ENCODE results near the gene GTPBP2.

GTPBP2 gene

GRCh38 chr6:43629505-43630300, 639 bp upstream of the GTPBP2 start:
- DNase-seq (ENCODE audit: low read depth) = peak; percentile 94
- in situ Hi-C loops (cut with HindIII; ENCODE audit: low sequenced_read_pairs) = no loop called here
- H3K4me3 ChIP-seq (ENCODE audit: low read depth, low read length) = peak overlapping the region; percentile 98
- TF ChIP-seq, protein P1, sequence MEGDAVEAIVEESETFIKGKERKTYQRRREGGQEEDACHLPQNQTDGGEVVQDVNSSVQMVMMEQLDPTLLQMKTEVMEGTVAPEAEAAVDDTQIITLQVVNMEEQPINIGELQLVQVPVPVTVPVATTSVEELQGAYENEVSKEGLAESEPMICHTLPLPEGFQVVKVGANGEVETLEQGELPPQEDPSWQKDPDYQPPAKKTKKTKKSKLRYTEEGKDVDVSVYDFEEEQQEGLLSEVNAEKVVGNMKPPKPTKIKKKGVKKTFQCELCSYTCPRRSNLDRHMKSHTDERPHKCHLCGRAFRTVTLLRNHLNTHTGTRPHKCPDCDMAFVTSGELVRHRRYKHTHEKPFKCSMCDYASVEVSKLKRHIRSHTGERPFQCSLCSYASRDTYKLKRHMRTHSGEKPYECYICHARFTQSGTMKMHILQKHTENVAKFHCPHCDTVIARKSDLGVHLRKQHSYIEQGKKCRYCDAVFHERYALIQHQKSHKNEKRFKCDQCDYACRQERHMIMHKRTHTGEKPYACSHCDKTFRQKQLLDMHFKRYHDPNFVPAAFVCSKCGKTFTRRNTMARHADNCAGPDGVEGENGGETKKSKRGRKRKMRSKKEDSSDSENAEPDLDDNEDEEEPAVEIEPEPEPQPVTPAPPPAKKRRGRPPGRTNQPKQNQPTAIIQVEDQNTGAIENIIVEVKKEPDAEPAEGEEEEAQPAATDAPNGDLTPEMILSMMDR (IDR thresholded peaks at IDR 0.05; ENCODE audit: low read depth, low read length, missing control alignments) = no peak

GRCh38 chr6:43628393-43629103, 516 bp downstream of the GTPBP2 start:
- TF ChIP-seq, protein P1 (IDR thresholded peaks at IDR 0.05; ENCODE audit: low read depth, low read length, missing control alignments) = no peak
- H3K4me3 ChIP-seq (ENCODE audit: low read depth, low read length) = peak overlapping the region; percentile 98
- no peak for DNase-seq (ENCODE audit: low read depth)
- in situ Hi-C loops (cut with HindIII; ENCODE audit: low sequenced_read_pairs) = no loop called here

DNA sequence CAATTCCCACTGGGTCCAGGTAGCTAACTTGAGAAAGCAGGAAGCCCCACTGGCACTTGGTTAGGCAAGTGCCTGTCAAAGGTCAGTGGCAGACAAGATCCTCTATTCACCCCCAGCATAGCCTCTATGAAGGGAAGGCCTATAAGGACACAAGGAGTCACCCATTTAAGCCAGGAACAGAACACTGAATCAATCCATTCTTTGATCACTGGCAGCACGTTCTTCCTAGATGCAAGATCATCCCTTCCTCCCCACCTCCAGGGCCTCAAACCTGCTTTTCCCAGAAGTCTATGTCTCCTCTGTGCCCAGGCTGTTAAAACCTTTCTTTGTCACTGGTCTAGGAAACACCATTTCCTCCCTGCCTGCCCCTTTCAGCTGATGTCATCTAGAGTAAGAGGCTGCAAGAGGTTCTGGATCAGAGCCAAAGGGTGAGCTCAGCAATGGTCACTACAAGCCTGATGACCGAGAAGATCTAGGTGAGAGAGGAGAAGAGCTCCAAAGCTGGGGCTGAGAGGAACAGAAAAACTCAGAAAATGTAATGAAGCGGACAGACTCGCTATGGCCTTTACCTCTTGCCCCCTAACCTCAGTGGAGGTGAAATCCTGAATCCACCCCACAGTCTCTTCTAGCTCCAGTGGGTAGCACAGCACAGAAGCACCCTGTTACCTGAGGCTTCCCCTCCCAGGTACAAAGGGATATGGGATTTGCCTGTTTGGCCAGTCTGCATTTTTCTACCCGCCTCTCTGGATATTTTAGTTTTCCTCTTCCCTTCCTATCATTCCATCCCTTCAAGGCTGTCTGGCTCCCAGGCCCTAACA, 1.8 kb downstream of the GTPBP2 start:
- H3K4me3 ChIP-seq (ENCODE audit: low read depth, low read length) = peak overlapping the region; percentile 9
- TF ChIP-seq, protein P1 (IDR thresholded peaks at IDR 0.05; ENCODE audit: low read depth, low read length, missing control alignments) = no peak
- DNase-seq (ENCODE audit: low read depth) = peak; percentile 82
- in situ Hi-C loops (cut with HindIII; ENCODE audit: low sequenced_read_pairs) = no loop called here

- H3K4me3 ChIP-seq (ENCODE audit: low read depth, low read length) = no peak overlapping the region
- TF ChIP-seq, protein P1 (IDR thresholded peaks at IDR 0.05; ENCODE audit: low read depth, low read length, missing control alignments) = no peak
- in situ Hi-C loops (cut with HindIII; ENCODE audit: low sequenced_read_pairs) = no loop called here
- DNase-seq (ENCODE audit: low read depth) = no peak
These were observed 3.6 kb downstream of the GTPBP2 start for GRCh38 chr6:43625393-43625992.

DNA sequence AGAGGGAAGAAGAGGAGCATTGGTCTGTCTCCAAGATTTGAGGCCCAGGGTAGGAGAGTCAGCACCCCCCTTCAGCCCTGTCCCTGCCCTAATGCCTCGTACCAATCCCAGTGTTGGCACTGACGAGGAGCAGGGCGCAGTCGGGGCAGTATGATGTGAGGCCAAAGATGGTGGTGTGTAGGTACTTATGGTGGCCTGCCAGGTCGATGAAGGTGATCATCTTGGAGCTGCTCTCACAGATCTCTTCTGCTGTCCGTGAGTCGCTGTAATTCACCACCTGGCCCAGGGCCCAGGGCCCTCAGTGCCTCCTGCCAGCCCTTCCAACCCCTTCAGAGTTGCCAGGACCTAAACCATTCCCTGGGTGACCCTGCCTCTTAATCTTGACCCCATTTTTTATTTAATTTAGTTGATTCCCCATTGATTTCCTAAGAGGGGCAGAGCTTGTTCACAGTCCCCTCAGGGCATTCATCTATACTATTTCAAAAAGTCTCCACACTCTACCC, 4.2 kb downstream of the GTPBP2 start:
- TF ChIP-seq, protein P1 (IDR thresholded peaks at IDR 0.05; ENCODE audit: low read depth, low read length, missing control alignments) = no peak
- no peak for DNase-seq (ENCODE audit: low read depth)
- no peak overlapping the region for H3K4me3 ChIP-seq (ENCODE audit: low read depth, low read length)
- in situ Hi-C loops (cut with HindIII; ENCODE audit: low sequenced_read_pairs) = no loop called here
